Kidney (tissue), 14 donors: ENCODE data around the gene C19orf81. TPM values are rescaled to one million over a fixed set of nuclear protein-coding genes. Genes with fewer than 3 reads are reported as not detected.
A peak's percentile ranks its signal among the peaks of the same experiment; 100 is the strongest.

ENCODE experiments used
- DNase-seq, 5 donors: peaks; one replicate each; pipeline ENCODE4 v3.0.0-alpha.2; 2013 to 2020
- FAIRE-seq: peaks from 2 replicates; lab custom pipeline; 2012; peaks lifted over from hg19 to GRCh38; lab: Jason Lieb, UNC
- H3K27ac ChIP-seq, 2 donors: one replicate each; pipeline ENCODE4 v1.7.0; 2013; ENCODE audit warnings: low read depth in 2 of 2, low read length in 2 of 2, inconsistent platforms in 1 of 2
- H3K27me3 ChIP-seq: one replicate; pipeline ENCODE4 v1.7.1; 2013; ENCODE audit warnings: low read length, inconsistent platforms; ENCODE audit not compliant: control insufficient read depth, insufficient read depth
- H3K36me3 ChIP-seq, 3 donors: one replicate each; pipeline versions ENCODE4 v1.7.0 to v1.7.1; 2013; ENCODE audit warnings: low read length in 3 of 3, control low read depth in 1 of 3, inconsistent platforms in 1 of 3; ENCODE audit not compliant: insufficient read depth in 3 of 3, control insufficient read depth in 2 of 3
- H3K4me1 ChIP-seq, 3 donors: one replicate each; pipeline versions ENCODE4 v1.7.0 to v1.7.1; 2013; ENCODE audit warnings: low read length in 3 of 3, inconsistent platforms in 1 of 3, low read depth in 1 of 3; ENCODE audit not compliant: control insufficient read depth in 2 of 3, insufficient read depth in 2 of 3
- H3K4me3 ChIP-seq, 3 donors: one replicate each; pipeline versions ENCODE4 v1.7.0 to v1.8.1; 2013; ENCODE audit warnings: low read length in 3 of 3, control low read depth in 1 of 3, inconsistent platforms in 1 of 3
- H3K9ac ChIP-seq, 3 donors: one replicate each; pipeline versions ENCODE4 v1.7.0 to v1.7.1; 2013; ENCODE audit warnings: low read length in 3 of 3, control low read depth in 1 of 3, inconsistent platforms in 1 of 3
- H3K9me3 ChIP-seq, 3 donors: one replicate each; pipeline versions ENCODE4 v1.7.0 to v1.7.1; 2013; ENCODE audit warnings: low read length in 3 of 3, control low read depth in 1 of 3, inconsistent platforms in 1 of 3; ENCODE audit not compliant: control insufficient read depth in 2 of 3, insufficient read depth in 1 of 3
- CTCF ChIP-seq: IDR thresholded peaks from 3 replicates; pipeline ENCODE4 v1.5.1; 2012; ENCODE audit warnings: mild to moderate bottlenecking, moderate library complexity, borderline replicate concordance; ENCODE audit not compliant: insufficient read depth; ENCODE audit errors: extremely low read depth
- intact Hi-C: fragments of 100-400 bp; cut with DNase I; formaldehyde crosslinking; loops from one replicate; pipeline ENCODE4 v1.11.1; 2022
- polyA plus RNA-seq: library from polyadenylated mRNA; stranded (reverse); fragments of 350-450 nt; fragmentation: Illumina TruSeq; extraction: RNeasy Lipid Tissue Mini Kit (QIAGEN cat#74804); gene quantifications from one replicate; pipeline ENCODE4 v1.2.3, GENCODE V29; 2014; ENCODE audit warnings: low read depth, low replicate concordance; ENCODE audit not compliant: insufficient read depth
- total RNA-seq: library from RNA; stranded (reverse); fragmentation: NEBNext Ultra II Directional; extraction: Animal tissue kit (Norgen Biotek cat#: 25700); gene quantifications from one replicate; pipeline ENCODE4 v1.2.1, GENCODE V29; 2021
- donor health status: control.
- donor health status: control.
- donor health status: control.
- donor health status: control.
- donor health status: control.
- donor health status: DM: yes; HTN: yes; CAD: no.
- donor health status: Normal renal cell carcinoma (clear cell type).

The C19orf81 gene
- total and polyA plus RNA-seq, 2 donors from 2014 or later, result 1.6 to 3.0 TPM

- Histone ChIP-seq H3K27me3 (no peaks in the 10 kb centered on the region), H3K9me3 (no peaks in the 10 kb centered on the region), H3K4me1 (peaks cover 0 to 2% (median 0%) of the 10 kb centered on the region in 3 donors), H3K36me3 (no peaks in the 10 kb centered on the region), H3K9ac (no peak overlapping the region), H3K4me3 (no peak overlapping the region), H3K27ac (no peak overlapping the region)
- DNase-seq, result peak in 1 of 5 donors; percentile 14
- intact Hi-C loops, result no loop called here
- FAIRE-seq, result no peak
- no peak for TF ChIP-seq CTCF
Measured at GRCh38 chr19:50660088-50660366, 10.8 kb downstream of the C19orf81 start.

GRCh38 chr19:50661023-50661422, 11.8 kb downstream of the C19orf81 start:
- FAIRE-seq (no peak), DNase-seq (peak in 1 of 5 donors; percentile 0)
- TF ChIP-seq CTCF, result no peak
- peaks cover 0 to 2% (median 0%) of the 10 kb centered on the region in 3 donors for H3K4me1 ChIP-seq
- intact Hi-C loops, result no loop called here
- H3K4me3 ChIP-seq, result no peak overlapping the region
- no peaks in the 10 kb centered on the region for H3K36me3 ChIP-seq
- no peaks in the 10 kb centered on the region for H3K9me3 ChIP-seq
- no peak overlapping the region for H3K27ac ChIP-seq
- H3K9ac ChIP-seq, result no peak overlapping the region
- H3K27me3 ChIP-seq, result no peaks in the 10 kb centered on the region

GRCh38 chr19:50661766-50662650, 12.8 kb downstream of the C19orf81 start:
- DNase-seq, result peak in 2 of 5 donors; percentile 70 to 75
- FAIRE-seq, result no peak
- intact Hi-C loops, result no loop called here

More at GRCh38 chr19:50661766-50662650, 12.8 kb downstream of the C19orf81 start:
- Histone ChIP-seq H3K27me3 (no peaks in the 10 kb centered on the region), H3K9me3 (no peaks in the 10 kb centered on the region), H3K9ac (no peak overlapping the region), H3K27ac (no peak overlapping the region), H3K4me1 (peaks cover 0 to 2% (median 0%) of the 10 kb centered on the region in 3 donors), H3K4me3 (no peak overlapping the region), H3K36me3 (no peaks in the 10 kb centered on the region)
- TF ChIP-seq CTCF, result no peak
